AG09309 (cell line): ENCODE measurements around the gene ARPC5.
A peak's percentile ranks its signal among the peaks of the same experiment; 100 is the strongest.
"Not testable (repeated sequence)": the region's sequence is repeated elsewhere in the genome, so short reads cannot be mapped to it uniquely, and the experiment has no call there.

Source experiments
- DNase-seq: peaks from one replicate; pipeline ENCODE4 v3.0.0-alpha.2; 2010; ENCODE audit warnings: low read depth
- H3K4me3 ChIP-seq: 2 replicates; pipeline ENCODE4 v1.5.1; 2011; ENCODE audit warnings: mild to moderate bottlenecking, low read depth, low read length, moderate library complexity; ENCODE audit not compliant: control insufficient read depth
- TF ChIP-seq, protein P1 (sequence below): IDR thresholded peaks from 2 replicates; pipeline ENCODE4 v1.5.1; 2011; ENCODE audit warnings: mild to moderate bottlenecking, low read depth, low read length, inconsistent platforms; ENCODE audit not compliant: insufficient read depth, control insufficient read depth; ENCODE audit errors: missing control alignments

The ARPC5 gene

DNA sequence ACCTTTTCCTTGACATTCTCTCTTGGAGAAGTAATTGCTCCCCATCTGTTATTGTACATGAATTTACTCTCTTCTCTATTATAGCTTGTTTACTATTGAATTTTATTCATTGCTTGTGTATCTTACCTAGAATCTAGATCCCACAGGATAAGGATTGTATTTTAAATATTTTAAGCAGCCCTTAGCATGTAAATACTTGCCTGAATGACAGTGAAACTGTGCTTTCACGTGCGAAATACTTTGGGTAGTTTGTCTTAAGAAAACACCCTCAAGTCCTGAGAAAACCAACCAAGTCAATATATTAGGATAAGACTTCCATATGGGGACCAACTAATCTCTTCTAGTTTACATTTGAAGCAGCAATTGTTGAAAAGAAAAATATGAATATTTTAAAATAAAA is 15.3 kb downstream of the ARPC5 start:
- no peak for DNase-seq
- H3K4me3 ChIP-seq = no peak overlapping the region
- TF ChIP-seq, protein P1, sequence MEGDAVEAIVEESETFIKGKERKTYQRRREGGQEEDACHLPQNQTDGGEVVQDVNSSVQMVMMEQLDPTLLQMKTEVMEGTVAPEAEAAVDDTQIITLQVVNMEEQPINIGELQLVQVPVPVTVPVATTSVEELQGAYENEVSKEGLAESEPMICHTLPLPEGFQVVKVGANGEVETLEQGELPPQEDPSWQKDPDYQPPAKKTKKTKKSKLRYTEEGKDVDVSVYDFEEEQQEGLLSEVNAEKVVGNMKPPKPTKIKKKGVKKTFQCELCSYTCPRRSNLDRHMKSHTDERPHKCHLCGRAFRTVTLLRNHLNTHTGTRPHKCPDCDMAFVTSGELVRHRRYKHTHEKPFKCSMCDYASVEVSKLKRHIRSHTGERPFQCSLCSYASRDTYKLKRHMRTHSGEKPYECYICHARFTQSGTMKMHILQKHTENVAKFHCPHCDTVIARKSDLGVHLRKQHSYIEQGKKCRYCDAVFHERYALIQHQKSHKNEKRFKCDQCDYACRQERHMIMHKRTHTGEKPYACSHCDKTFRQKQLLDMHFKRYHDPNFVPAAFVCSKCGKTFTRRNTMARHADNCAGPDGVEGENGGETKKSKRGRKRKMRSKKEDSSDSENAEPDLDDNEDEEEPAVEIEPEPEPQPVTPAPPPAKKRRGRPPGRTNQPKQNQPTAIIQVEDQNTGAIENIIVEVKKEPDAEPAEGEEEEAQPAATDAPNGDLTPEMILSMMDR = no peak

GRCh38 chr1:183619781-183620180 is 15.8 kb downstream of the ARPC5 start:
- no peak for DNase-seq
- TF ChIP-seq, protein P1 = no peak
- H3K4me3 ChIP-seq = no peak overlapping the region

- H3K4me3 ChIP-seq, DNase-seq: not testable (repeated sequence)
These were observed 17.4 kb downstream of the ARPC5 start for GRCh38 chr1:183618202-183618601.

DNA sequence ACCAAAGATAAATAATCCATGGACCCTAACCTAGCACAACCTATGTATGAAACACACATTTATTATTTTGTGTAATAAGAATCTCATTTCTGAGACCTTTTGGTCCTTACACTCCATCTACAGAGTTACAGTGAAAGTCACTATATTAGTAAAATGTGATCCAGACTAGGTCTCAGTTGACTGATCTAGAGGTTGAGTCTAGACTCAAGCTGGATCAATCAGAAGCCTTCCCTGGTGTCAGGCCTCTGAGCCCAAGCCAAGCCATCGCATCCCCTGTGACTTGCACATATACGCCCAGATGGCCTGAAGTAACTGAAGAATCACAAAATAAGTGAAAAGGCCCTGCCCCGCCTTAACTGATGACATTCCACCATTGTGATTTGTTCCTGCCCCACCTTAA is 22.6 kb downstream of the ARPC5 start:
- H3K4me3 ChIP-seq, DNase-seq: not testable (repeated sequence)

GRCh38 chr1:183612407-183612806 is 23.2 kb downstream of the ARPC5 start:
- no peak overlapping the region for H3K4me3 ChIP-seq
- no peak for DNase-seq
- TF ChIP-seq, protein P1 = no peak

- TF ChIP-seq, protein P1 = no peak
- DNase-seq = no peak
- no peak overlapping the region for H3K4me3 ChIP-seq
These were observed 24.6 kb downstream of the ARPC5 start for GRCh38 chr1:183611021-183611420.

- H3K4me3 ChIP-seq = no peak overlapping the region
- no peak for DNase-seq
- TF ChIP-seq, protein P1 = no peak
These were observed 25.7 kb downstream of the ARPC5 start for GRCh38 chr1:183609759-183610452.

GRCh38 chr1:183609313-183609712 is 26.3 kb downstream of the ARPC5 start:
- DNase-seq = peak; percentile 59
- H3K4me3 ChIP-seq = no peak overlapping the region
- TF ChIP-seq, protein P1 = peak; percentile 72
